Transverse colon (tissue), 4 donors: ENCODE results near the gene WWP2. TPM values are rescaled to one million over a fixed set of nuclear protein-coding genes. Genes with fewer than 3 reads are reported as not detected.
A peak's percentile ranks its signal among the peaks of the same experiment; 100 is the strongest.
"Not testable (repeated sequence)": the region's sequence is repeated elsewhere in the genome, so short reads cannot be mapped to it uniquely, and the experiment has no call there.

Experiments used
- DNase-seq: peaks from one replicate; pipeline ENCODE4 v3.0.0-alpha.2; 2019
- H3K27ac ChIP-seq, 4 donors: fragments of 200-600 bp; sonication (generic); 2 replicates each; pipeline ENCODE4 v1.5.1; 2016 to 2018; ENCODE audit warnings: inconsistent platforms in 4 of 4
- H3K27me3 ChIP-seq: fragments of 200-600 bp; sonication (generic); 2 replicates; pipeline ENCODE4 v1.5.1; 2017; ENCODE audit warnings: inconsistent platforms
- H3K36me3 ChIP-seq, 4 donors: fragments of 200-600 bp; sonication (generic); 2 replicates each; pipeline ENCODE4 v1.5.1; 2017 to 2019; ENCODE audit warnings: inconsistent platforms in 4 of 4
- H3K4me1 ChIP-seq, 4 donors: fragments of 200-600 bp; sonication (generic); 2 replicates each; pipeline ENCODE4 v1.5.1; 2017 to 2020; ENCODE audit warnings: inconsistent platforms in 4 of 4
- H3K4me3 ChIP-seq, 4 donors: fragments of 200-600 bp; sonication (generic); 1 replicate in 1 of 4; 2 replicates in 3 of 4; pipeline versions ENCODE4 v1.5.1 to v1.6.1; 2017 to 2019; ENCODE audit warnings: inconsistent platforms in 4 of 4
- H3K9me3 ChIP-seq, 2 donors: fragments of 200-600 bp; sonication (generic); 2 replicates each; pipeline ENCODE4 v1.5.1; 2017 to 2019; ENCODE audit warnings: inconsistent platforms in 2 of 2
- EP300 ChIP-seq: sonication (generic); formaldehyde crosslinking; IDR thresholded peaks from one replicate; pipeline ENCODE4 v1.6.1; 2017; ENCODE audit warnings: antibody characterized with exemption, low read depth
- POLR2A ChIP-seq: fragments of 450-650 bp; IDR thresholded peaks from one replicate; pipeline ENCODE4 v1.6.1; 2016; ENCODE audit warnings: antibody characterized with exemption, mild to moderate bottlenecking, moderate library complexity
- POLR2AphosphoS5 ChIP-seq, 3 donors: sonication (generic); formaldehyde crosslinking; IDR thresholded peaks; one replicate each; pipeline ENCODE4 v1.6.1; 2016; ENCODE audit warnings: antibody characterized with exemption in 3 of 3
- WGBS, 2 donors: methylation state at CpG; one replicate each; pipeline ENCODE4 v1.1.5; 2018; ENCODE audit warnings: low coverage in 1 of 2; 5-methylcytosine and 5-hydroxymethylcytosine counted together
- in situ Hi-C, 4 donors: fragments of 200-750 bp; cut with MboI; loops; one replicate each; pipeline versions ENCODE4 v1.15.0 to v1.15.1; 2017; ENCODE audit warnings: low sequenced_read_pairs in 3 of 4, low pct_ligation_motif_present in 1 of 4, low pct_unique_long_range_greater_than_20kb in 1 of 4
- intact Hi-C: fragments of 100-400 bp; cut with DNase I; formaldehyde crosslinking; loops from one replicate; pipeline ENCODE4 v1.15.1; 2023; ENCODE audit warnings: low total_unique reads
- total RNA-seq, 4 donors: library from RNA; depleted of rRNA; stranded (reverse); fragments of >200 nt; gene quantifications; one replicate each; pipeline ENCODE4 v1.1.0, GENCODE V29; 2016
- TF ChIP-seq, protein P1 (sequence below), 5 experiments: fragments of 200-600 bp in 3 of 5; fragments of 450-650 bp in 2 of 5; sonication (generic) in 3 of 5; IDR thresholded peaks; 1 replicate in 2 of 5; 2 replicates in 3 of 5; pipeline ENCODE4 v1.5.1; 2016 to 2017; ENCODE audit warnings: antibody characterized with exemption in 5 of 5, inconsistent platforms in 3 of 5, mild to moderate bottlenecking in 2 of 5, moderate library complexity in 1 of 5

Gene WWP2
- total RNA-seq, 4 donors from 2014 or later = 66.8 to 157 (median 73.7) TPM

DNA sequence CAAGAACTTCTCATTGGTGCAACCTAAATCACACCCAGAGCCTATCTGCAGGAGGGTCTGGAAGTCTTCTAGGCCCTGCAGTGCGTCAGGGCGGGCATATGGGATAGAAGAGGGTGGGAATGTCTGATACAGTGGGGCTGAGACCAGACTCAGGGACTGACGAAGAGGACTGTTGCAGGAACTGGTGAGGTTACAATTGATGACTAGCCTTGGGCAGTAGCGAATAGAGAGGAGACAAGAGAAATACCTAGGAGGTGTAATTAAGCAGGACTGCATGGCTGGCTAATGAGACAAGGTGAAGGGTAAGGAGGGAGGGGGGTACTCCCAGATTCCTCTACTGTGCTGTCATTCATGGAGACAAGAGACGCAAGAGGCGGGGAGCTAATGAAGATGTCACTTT, 91.3 kb downstream of the WWP2 start:
- no peak for TF ChIP-seq POLR2A
- TF ChIP-seq EP300 = no peak
- TF ChIP-seq, protein P1, sequence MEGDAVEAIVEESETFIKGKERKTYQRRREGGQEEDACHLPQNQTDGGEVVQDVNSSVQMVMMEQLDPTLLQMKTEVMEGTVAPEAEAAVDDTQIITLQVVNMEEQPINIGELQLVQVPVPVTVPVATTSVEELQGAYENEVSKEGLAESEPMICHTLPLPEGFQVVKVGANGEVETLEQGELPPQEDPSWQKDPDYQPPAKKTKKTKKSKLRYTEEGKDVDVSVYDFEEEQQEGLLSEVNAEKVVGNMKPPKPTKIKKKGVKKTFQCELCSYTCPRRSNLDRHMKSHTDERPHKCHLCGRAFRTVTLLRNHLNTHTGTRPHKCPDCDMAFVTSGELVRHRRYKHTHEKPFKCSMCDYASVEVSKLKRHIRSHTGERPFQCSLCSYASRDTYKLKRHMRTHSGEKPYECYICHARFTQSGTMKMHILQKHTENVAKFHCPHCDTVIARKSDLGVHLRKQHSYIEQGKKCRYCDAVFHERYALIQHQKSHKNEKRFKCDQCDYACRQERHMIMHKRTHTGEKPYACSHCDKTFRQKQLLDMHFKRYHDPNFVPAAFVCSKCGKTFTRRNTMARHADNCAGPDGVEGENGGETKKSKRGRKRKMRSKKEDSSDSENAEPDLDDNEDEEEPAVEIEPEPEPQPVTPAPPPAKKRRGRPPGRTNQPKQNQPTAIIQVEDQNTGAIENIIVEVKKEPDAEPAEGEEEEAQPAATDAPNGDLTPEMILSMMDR (IDR thresholded peaks at IDR 0.05) = no peak
- no peak for TF ChIP-seq POLR2AphosphoS5 (IDR thresholded peaks at IDR 0.05)
- in situ Hi-C loops (no loop called here), intact Hi-C loops (no loop called here)
- DNase-seq = no peak
- 98 to 100% methylated on average over 2 to 6 of the region's 6 CpGs for WGBS, 2 donors
- Histone ChIP-seq H3K9me3 (no peaks in the 10 kb centered on the region), H3K36me3 (no peaks in the 10 kb centered on the region), H3K4me1 (peaks cover 4 to 30% (median 8%) of the 10 kb centered on the region in 4 donors), H3K4me3 (no peak overlapping the region), H3K27ac (no peak overlapping the region), H3K27me3 (no peaks in the 10 kb centered on the region)

DNA sequence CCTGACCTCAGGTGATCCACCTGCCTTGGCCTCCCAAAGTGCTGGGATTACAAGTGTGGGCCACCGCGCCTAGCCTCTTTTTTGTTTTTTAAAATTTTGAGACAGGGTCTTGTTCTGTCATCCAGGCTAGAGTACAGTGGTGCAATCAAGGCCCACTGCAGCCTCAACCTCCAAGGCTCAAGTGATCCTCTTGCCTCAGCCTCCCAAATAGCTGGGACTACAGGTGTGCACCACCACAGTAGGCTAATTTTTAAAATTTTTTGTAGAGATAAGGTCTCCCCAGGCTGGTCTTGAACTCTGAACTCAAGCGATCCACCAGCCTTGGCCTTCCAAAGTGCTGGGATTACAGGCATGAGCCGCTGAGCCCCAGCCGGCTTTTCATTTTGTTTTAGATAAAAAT, 92.6 kb downstream of the WWP2 start:
- peaks cover under 1 to 30% (median 10%) of the 10 kb centered on the region in 4 donors for H3K4me1 ChIP-seq
- WGBS, 2 donors = 88 to 99% methylated on average over 3 to 5 of the region's 5 CpGs
- H3K9me3 ChIP-seq, DNase-seq, H3K27ac ChIP-seq, H3K27me3 ChIP-seq, H3K36me3 ChIP-seq, in situ Hi-C loops, H3K4me3 ChIP-seq, intact Hi-C loops: not testable (repeated sequence)

DNA sequence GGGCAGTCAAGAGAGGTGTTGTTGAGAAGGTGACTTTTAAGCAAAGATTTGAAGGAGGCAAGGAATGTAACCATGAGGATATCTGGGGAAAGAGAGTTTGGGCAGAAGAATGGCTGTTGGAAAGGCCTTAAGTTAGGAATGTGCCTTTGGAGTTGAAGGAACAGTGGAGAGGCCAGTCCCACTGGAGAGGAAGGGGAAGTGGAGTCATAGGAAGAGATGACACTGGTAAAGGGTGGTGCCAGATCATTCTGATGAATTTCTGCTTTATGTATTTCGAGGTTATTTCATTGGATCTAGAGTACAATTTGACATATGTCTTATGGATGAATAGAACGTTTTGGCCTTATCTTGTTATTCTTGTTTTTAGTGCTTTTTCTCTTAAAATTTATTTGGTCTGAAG, 93.5 kb downstream of the WWP2 start:
- no peak overlapping the region for H3K27ac ChIP-seq
- 60 to 71% methylated on average over 1 to 2 of the region's 2 CpGs for WGBS, 2 donors
- in situ Hi-C loops = no loop called here

DNA sequence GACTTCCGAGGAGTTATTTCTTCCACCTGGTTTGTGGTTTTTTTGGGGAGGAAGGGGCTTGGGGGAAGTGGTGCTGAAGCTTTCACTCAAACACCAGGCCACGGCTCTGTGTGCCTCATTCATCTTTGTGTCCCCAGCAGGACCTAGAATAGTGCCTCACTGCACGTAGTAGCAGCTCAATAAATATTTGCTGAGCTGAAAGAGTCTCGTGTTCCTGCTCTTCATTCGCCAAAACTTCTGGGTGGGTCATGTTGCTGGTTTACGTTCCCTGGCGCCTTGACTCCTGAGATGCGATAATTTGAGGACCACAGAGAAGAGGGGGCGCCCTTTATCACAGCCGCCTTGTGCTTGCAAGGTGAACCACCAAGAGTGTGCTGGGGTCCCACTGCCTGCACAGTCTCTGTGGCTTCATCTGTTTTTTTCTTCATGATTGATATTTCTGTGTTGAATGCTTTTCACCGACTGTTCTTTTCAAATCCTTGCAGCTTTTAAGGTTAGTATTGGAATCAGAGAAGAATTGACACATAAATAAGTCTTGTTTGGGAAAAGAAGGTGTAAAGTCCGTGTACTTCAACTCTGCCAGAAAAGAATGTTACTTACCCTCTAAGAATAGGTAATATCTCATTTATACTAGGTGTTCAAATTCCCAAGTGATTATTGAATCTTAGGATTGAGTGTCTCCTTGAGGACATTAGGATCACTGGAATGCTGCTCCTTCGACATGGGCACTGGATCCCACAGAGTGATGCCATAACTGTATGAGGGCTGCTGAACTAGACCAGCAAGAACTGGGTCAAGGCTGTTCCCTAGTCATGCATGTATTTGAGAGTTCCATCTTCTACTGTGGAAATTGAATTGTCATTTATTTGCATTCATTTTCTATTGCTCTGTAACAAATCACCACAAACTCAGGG, 96.3 kb downstream of the WWP2 start:
- H3K4me3 ChIP-seq = no peak overlapping the region
- 80 to 81% methylated on average over 9 to 13 of the region's 13 CpGs for WGBS, 2 donors
- H3K4me1 ChIP-seq = peaks cover 17 to 53% (median 33%) of the 10 kb centered on the region in 4 donors
- no peaks in the 10 kb centered on the region for H3K36me3 ChIP-seq
- peak overlapping the region; percentile 80 to 83 (median 82) for H3K27ac ChIP-seq
- no peaks in the 10 kb centered on the region for H3K27me3 ChIP-seq
- no peak for DNase-seq
- intact Hi-C loops = no loop called here
- TF ChIP-seq POLR2A = no peak
- TF ChIP-seq EP300 = no peak
- TF ChIP-seq POLR2AphosphoS5 (IDR thresholded peaks at IDR 0.05) = no peak
- TF ChIP-seq, protein P1 (IDR thresholded peaks at IDR 0.05) = no peak
- in situ Hi-C loops = no loop called here
- H3K9me3 ChIP-seq = no peaks in the 10 kb centered on the region

More for the DNA sequence above, 93.5 kb downstream of the WWP2 start:
- intact Hi-C loops = no loop called here
- Histone ChIP-seq H3K36me3 (no peaks in the 10 kb centered on the region), H3K27me3 (no peaks in the 10 kb centered on the region), H3K4me3 (no peak overlapping the region), H3K9me3 (no peaks in the 10 kb centered on the region), H3K4me1 (peaks cover 6 to 36% (median 15%) of the 10 kb centered on the region in 4 donors)
- no peak for TF ChIP-seq POLR2A
- TF ChIP-seq EP300 = no peak
- TF ChIP-seq POLR2AphosphoS5 (IDR thresholded peaks at IDR 0.05) = no peak
- TF ChIP-seq, protein P1 (IDR thresholded peaks at IDR 0.05) = no peak
- DNase-seq = no peak
